HL-60 (cell line): ENCODE results near the gene ALOX12B.

Experiments
- DNase-seq, 2 experiments: peaks; one replicate each; pipeline ENCODE4 v3.0.0-alpha.2; 2010 to 2020; ENCODE audit warnings: low read depth in 1 of 2, low spot score in 1 of 2
- H3K27ac ChIP-seq: fragments of 250-450 bp; sonication (Bioruptor Pico); replicated peaks from 2 replicates; pipeline ENCODE4 v1.5.1; 2020; ENCODE audit warnings: mild to moderate bottlenecking, moderate library complexity
- H3K27me3 ChIP-seq: fragments of 250-450 bp; sonication (Bioruptor Pico); 2 replicates; pipeline ENCODE4 v1.5.1; 2021; ENCODE audit warnings: mild to moderate bottlenecking, moderate library complexity; ENCODE audit not compliant: insufficient read depth, poor library complexity, severe bottlenecking
- H3K4me3 ChIP-seq: replicated peaks from 2 replicates; pipeline ENCODE4 v1.5.1; 2011; ENCODE audit warnings: mild to moderate bottlenecking, control low read depth, low read length; ENCODE audit not compliant: insufficient read depth
- GABPA ChIP-seq: IDR thresholded peaks from 2 replicates; pipeline ENCODE4 v1.6.1; 2012; ENCODE audit warnings: low read depth
- POLR2AphosphoS5 ChIP-seq: IDR thresholded peaks from 2 replicates; pipeline ENCODE4 v1.6.1; 2012; ENCODE audit warnings: low read depth
- SPI1 ChIP-seq: IDR thresholded peaks from 2 replicates; pipeline ENCODE4 v1.6.1; 2012; ENCODE audit warnings: low read depth, mild to moderate bottlenecking, borderline replicate concordance
- long read RNA-seq: library from polyadenylated mRNA; unstranded; transcript quantifications from one replicate; pipeline ENCODE4 v2.0.0, GENCODE V29; 2020
- TF ChIP-seq, protein P1 (sequence below): IDR thresholded peaks from one replicate; pipeline ENCODE4 v1.5.1; 2011; ENCODE audit warnings: low read length, control low read depth, inconsistent platforms; ENCODE audit not compliant: insufficient read depth
- TF ChIP-seq, protein P2 (sequence below): IDR thresholded peaks from 2 replicates; pipeline ENCODE4 v1.6.1; 2012; ENCODE audit warnings: low read depth; ENCODE audit not compliant: insufficient replicate concordance

Gene ALOX12B
- long read RNA-seq, partial matches to known transcripts, result 4 of 8 reads
- long read RNA-seq, other reads (novel, unspliced or antisense), result 2 of 8 reads

DNA sequence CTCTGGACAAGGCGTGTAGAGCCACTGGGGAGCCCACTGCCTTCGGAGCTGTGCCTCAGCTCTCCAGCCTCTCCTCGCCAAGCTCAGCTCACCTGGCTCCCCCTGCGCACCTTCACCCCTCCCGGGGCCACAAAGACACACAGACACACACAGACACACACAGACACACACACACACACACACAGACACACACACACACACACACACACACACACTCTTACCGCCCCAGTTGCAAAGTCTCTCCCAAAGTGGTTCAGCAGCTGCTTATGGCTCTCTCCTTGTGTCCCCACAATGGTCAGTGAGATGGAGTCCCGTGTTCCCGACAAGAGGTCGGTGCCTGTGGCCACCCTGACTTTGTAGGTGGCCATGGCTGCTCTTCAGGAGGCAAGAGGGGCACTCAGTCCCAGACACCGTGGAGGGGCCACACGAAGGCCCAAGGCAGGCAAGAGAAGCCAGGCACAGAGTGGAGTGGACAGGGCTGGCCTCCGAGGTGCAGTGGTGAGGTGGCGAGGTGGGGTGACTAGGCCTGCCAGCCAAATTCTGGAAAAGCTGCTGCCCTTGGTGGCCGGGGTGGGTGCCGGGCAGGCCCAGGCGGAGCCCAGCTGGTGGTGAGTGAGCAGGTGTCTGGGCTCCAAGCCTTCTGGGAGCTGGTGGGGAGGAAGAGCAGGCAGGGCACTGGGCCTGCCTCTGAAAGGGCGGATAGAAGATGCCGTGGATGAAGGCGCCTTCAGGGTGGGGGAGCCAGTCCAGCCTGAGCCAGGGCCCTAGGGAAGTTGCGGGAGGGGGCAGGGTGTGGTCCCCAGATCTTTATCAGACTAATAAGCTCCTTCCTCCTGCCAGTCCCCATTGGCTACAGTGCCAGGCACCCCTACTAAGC lies at the start of gene ALOX12B:
TSS of gene ALOX12B (minus strand) at position 642 of the 877 bp plus-strand sequence. CDS start at position 368, 274 bp downstream.
- TF ChIP-seq POLR2AphosphoS5, result no peak
- TF ChIP-seq, protein P1, sequence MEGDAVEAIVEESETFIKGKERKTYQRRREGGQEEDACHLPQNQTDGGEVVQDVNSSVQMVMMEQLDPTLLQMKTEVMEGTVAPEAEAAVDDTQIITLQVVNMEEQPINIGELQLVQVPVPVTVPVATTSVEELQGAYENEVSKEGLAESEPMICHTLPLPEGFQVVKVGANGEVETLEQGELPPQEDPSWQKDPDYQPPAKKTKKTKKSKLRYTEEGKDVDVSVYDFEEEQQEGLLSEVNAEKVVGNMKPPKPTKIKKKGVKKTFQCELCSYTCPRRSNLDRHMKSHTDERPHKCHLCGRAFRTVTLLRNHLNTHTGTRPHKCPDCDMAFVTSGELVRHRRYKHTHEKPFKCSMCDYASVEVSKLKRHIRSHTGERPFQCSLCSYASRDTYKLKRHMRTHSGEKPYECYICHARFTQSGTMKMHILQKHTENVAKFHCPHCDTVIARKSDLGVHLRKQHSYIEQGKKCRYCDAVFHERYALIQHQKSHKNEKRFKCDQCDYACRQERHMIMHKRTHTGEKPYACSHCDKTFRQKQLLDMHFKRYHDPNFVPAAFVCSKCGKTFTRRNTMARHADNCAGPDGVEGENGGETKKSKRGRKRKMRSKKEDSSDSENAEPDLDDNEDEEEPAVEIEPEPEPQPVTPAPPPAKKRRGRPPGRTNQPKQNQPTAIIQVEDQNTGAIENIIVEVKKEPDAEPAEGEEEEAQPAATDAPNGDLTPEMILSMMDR, result no peak
- TF ChIP-seq, protein P2, sequence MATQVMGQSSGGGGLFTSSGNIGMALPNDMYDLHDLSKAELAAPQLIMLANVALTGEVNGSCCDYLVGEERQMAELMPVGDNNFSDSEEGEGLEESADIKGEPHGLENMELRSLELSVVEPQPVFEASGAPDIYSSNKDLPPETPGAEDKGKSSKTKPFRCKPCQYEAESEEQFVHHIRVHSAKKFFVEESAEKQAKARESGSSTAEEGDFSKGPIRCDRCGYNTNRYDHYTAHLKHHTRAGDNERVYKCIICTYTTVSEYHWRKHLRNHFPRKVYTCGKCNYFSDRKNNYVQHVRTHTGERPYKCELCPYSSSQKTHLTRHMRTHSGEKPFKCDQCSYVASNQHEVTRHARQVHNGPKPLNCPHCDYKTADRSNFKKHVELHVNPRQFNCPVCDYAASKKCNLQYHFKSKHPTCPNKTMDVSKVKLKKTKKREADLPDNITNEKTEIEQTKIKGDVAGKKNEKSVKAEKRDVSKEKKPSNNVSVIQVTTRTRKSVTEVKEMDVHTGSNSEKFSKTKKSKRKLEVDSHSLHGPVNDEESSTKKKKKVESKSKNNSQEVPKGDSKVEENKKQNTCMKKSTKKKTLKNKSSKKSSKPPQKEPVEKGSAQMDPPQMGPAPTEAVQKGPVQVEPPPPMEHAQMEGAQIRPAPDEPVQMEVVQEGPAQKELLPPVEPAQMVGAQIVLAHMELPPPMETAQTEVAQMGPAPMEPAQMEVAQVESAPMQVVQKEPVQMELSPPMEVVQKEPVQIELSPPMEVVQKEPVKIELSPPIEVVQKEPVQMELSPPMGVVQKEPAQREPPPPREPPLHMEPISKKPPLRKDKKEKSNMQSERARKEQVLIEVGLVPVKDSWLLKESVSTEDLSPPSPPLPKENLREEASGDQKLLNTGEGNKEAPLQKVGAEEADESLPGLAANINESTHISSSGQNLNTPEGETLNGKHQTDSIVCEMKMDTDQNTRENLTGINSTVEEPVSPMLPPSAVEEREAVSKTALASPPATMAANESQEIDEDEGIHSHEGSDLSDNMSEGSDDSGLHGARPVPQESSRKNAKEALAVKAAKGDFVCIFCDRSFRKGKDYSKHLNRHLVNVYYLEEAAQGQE, result no peak
- TF ChIP-seq SPI1, result no peak
- TF ChIP-seq GABPA, result no peak
- H3K4me3 ChIP-seq, result no peak within 1 kb of the TSS
- no peak for DNase-seq
- no peaks in the 10 kb centered on the region for H3K27me3 ChIP-seq
- H3K27ac ChIP-seq, result no peak within 1 kb of the TSS

DNA sequence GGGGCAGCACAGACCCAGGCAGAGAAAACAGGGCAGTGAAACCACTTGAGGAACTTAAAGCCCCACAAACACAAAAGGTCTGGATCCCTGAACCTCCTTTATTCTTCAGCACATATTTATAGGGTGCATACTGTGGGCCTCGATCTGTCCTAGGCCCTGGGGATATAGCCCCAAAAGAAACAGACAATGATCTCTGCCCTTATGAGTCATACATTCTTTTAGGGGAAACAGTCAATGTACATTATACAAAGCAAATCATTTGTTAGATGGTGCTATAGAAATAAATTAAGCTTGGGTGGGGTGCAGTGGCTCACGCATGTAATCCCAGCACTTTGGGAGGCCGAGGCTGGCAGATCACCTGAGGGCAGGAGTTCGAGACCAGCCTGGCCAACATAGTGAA lies 46.4 kb upstream of the ALOX12B start:
- TF ChIP-seq POLR2AphosphoS5 (no peak), GABPA (no peak), SPI1 (no peak)
- TF ChIP-seq, protein P1, result no peak
- TF ChIP-seq, protein P2, result no peak
- no peak overlapping the region for H3K4me3 ChIP-seq
- DNase-seq, result no peak
- no peaks in the 10 kb centered on the region for H3K27me3 ChIP-seq
- no peak overlapping the region for H3K27ac ChIP-seq

DNA sequence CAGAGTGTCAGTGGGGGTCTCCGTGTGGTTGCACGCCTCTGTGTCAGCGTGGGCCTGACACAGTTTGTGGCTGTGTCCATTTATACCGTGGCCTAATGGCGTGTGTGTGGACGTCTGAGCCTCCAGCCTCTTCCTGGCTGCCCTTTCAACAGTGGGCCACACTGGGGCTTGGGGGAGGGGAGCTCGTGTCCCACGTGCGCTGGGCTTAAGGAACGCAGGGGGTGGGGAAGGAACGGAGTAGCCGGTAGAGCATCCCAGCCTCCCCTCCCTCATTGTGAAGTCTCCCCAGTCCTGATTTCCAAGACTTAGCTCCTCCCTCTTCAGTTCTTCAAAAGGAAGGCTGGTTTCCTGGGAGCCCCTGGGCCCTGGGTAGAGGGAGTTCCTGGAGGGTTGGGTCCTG lies 45.9 kb upstream of the ALOX12B start:
- TF ChIP-seq POLR2AphosphoS5 (no peak), GABPA (no peak), SPI1 (no peak)
- TF ChIP-seq, protein P2, result no peak
- TF ChIP-seq, protein P1, result no peak
- DNase-seq, result no peak
- Histone ChIP-seq H3K4me3 (no peak overlapping the region), H3K27me3 (no peaks in the 10 kb centered on the region), H3K27ac (no peak overlapping the region)
